ENCODE results near the gene TMEM140. TPM values are rescaled to one million over a fixed set of nuclear protein-coding genes. Genes with fewer than 3 reads are reported as not detected.

The TMEM140 gene
- total RNA-seq, 5 donors from 2014 or later (not counting 1 experiment from before 2014, with no cell fraction given), result 20.7 to 32.7 (median 25.8) TPM

DNA sequence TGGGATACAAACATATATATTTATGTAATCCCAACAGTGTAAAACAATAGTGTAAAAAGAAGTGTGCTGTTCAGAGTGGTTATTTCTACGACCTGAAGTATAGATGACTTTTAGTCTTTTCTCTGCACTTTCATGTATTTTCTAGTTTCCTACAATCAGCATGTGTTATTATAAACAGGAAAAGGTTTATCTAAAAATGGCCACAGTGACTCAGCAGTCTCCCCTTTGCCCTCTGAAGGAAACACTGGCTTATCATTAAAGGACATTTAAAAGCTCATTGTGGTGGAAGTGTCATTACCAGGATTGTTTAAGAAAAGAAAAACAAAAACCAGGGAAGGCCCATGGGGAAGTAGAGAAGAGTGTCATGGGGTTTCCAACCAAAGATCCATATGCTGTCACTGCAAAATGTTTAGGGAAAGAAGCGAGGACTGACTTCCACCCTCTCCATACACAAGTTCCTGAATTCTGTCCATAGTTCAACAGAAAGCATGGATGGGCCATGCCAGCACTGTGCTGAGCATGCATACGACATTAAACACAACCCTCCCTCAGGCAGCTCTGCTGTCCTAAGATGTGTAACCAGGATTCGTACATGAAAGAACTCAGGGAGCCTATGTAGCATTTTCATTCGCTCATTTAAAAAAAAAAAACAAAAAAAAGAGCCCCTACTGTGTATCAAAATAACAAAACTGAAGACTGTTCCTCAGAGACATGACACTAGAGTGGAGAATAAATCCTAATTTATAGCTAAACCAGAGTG lies 12.4 kb downstream of the TMEM140 start:
- Mint-ChIP-seq H3K9me3 (peaks cover 19 to 24% (median 20%) of the 10 kb centered on the region in 3 donors), H3K36me3 (peaks cover 72% of the 10 kb centered on the region), H3K4me1 (peaks cover 57 to 80% (median 70%) of the 10 kb centered on the region in 3 donors), H3K4me3 (peak overlapping the region; percentile 8 to 29 (median 22)), H3K27me3 (no peaks in the 10 kb centered on the region), H3K27ac (peak overlapping the region; percentile 68 to 93)
- Histone ChIP-seq H3K4me3 (ENCODE audit: control insufficient read depth in 1 of 2, extremely low read depth in 1 of 2, low read length in 1 of 2) (no peak overlapping the region), H3K36me3 (ENCODE audit: control insufficient read depth in 2 of 2, extremely low read depth in 1 of 2, insufficient read depth in 1 of 2, low read length in 1 of 2) (peaks cover 3 to 23% of the 10 kb centered on the region in 2 donors), H3K27ac (ENCODE audit: low read length) (no peak overlapping the region), H3K9me3 (peaks cover 3% of the 10 kb centered on the region), H3K4me1 (ENCODE audit: control insufficient read depth in 1 of 2, extremely low read depth in 1 of 2, insufficient read depth in 2 of 2, low read length in 2 of 2) (peaks cover 2 to 32% of the 10 kb centered on the region in 2 experiments), H3K27me3 (replicated peaks in 1 of 2; ENCODE audit: control insufficient read depth in 2 of 2, extremely low read depth in 1 of 2, insufficient read depth in 2 of 2, low read length in 1 of 2) (no peaks in the 10 kb centered on the region)
- no peak for DNase-seq
- ChIA-PET POLR2A (interaction anchor here (0.6 to 1.3 kb wide), 4 partner anchors 12 to 134 kb away, joined by 3 to 5 read pairs (median 4); partner anchors contain the start of gene TMEM140 (in 1 of the 2)), CTCF (interaction anchor here in 1 of 2 donors (0.6 kb wide), 1 partner anchor 591 kb away, joined by 4 read pairs; no protein-coding TSS in a partner anchor)
- ATAC-seq (replicated peaks in 1 of 4), result peak in 3 of 4 experiments; percentile 20 to 70 (median 61)
- 90% methylated on average over 2 of the region's 5 CpGs for WGBS (ENCODE audit: insufficient coverage)

DNA sequence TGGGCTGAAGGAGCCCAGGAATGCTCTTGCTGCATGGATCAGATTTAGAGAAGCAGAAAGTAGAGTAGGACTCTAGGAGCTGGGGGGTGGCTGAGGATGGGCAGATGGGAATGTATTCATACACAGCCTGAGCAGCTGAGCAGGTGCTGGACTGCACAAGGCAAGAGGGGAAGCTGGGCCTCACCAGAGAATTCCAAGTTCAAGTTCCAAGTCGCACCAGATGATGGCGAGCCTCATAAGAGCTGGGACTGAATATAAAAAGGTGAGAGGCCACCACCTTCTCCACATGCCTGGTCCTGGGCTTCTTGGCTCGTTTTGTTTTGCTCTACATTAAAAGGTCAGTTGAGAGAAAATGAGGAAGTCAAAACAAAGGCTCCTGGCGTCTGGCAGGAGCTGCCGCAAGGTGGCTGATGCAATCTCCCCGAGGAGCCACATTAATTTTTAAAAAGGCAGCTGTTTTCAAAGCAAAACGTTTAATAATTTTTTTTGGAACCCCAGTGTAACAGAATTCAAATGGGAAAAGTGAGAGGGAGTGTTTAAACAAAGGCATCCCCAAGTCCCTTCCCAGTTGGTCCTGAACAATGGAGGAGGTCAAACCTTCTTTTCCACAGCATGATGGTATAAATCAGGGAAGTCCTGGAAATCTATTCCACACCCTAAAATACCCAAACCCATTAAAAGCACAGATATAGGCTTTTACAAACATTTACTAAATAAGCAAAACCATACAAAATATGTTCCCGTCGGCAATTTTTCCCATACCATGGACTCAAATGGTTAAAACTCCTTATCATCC lies 13.2 kb downstream of the TMEM140 start:
- no peak for DNase-seq
- H3K36me3 Mint-ChIP-seq, result peaks cover 72% of the 10 kb centered on the region
- Histone ChIP-seq H3K27me3 (replicated peaks in 1 of 2; ENCODE audit: control insufficient read depth in 2 of 2, extremely low read depth in 1 of 2, insufficient read depth in 2 of 2, low read length in 1 of 2) (no peaks in the 10 kb centered on the region), H3K9me3 (peaks cover under 1% of the 10 kb centered on the region), H3K4me1 (ENCODE audit: control insufficient read depth in 1 of 2, extremely low read depth in 1 of 2, insufficient read depth in 2 of 2, low read length in 2 of 2) (peaks cover 2 to 32% of the 10 kb centered on the region in 2 experiments), H3K36me3 (ENCODE audit: control insufficient read depth in 2 of 2, extremely low read depth in 1 of 2, insufficient read depth in 1 of 2, low read length in 1 of 2) (peaks cover 7 to 30% of the 10 kb centered on the region in 2 donors), H3K4me3 (ENCODE audit: control insufficient read depth in 1 of 2, extremely low read depth in 1 of 2, low read length in 1 of 2) (no peak overlapping the region), H3K27ac (ENCODE audit: low read length) (no peak overlapping the region)
- ChIA-PET CTCF (interaction anchor here in 1 of 2 donors (0.6 kb wide), 1 partner anchor 592 kb away, joined by 4 read pairs; no protein-coding TSS in a partner anchor), POLR2A (interaction anchor here (0.6 to 1.3 kb wide), 3 partner anchors 13 to 135 kb away, joined by 3 to 5 read pairs (median 4); partner anchors contain the start of gene TMEM140 (in 1 of the 2))
- H3K9me3 Mint-ChIP-seq, result peaks cover 14 to 18% (median 17%) of the 10 kb centered on the region in 3 donors
- ATAC-seq (replicated peaks in 1 of 4), result no peak
- peak overlapping the region; percentile 68 to 93 for H3K27ac Mint-ChIP-seq
- H3K4me3 Mint-ChIP-seq, result no peak overlapping the region
- 84% methylated on average over 7 of the region's 9 CpGs for WGBS (ENCODE audit: insufficient coverage)
- peaks cover 64 to 79% (median 74%) of the 10 kb centered on the region in 3 donors for H3K4me1 Mint-ChIP-seq
- no peaks in the 10 kb centered on the region for H3K27me3 Mint-ChIP-seq

DNA sequence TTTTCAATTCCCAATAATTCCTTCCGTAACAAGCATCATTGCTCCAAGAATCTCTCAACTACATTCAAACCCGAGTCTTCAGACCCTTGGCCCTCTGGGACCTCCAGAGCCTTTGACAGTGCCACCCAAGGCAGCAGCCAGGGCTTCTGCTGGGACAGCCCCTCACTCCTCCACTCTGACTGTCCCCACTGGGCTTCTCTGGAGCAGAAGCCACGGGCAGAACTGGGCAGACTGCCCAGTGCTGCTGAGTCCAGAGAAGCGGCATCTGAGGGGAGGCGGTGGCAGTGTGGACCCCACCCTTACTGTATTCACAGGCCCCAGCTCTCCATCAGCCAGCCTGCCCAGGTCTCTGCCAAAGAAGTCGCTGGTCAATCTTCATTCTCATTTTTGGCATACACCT lies 13.8 kb downstream of the TMEM140 start:
- no peak overlapping the region for H3K4me3 ChIP-seq (ENCODE audit: control insufficient read depth in 1 of 2, extremely low read depth in 1 of 2, low read length in 1 of 2)
- Mint-ChIP-seq H3K27me3 (no peaks in the 10 kb centered on the region), H3K9me3 (peaks cover 9 to 13% (median 11%) of the 10 kb centered on the region in 3 donors), H3K4me3 (no peak overlapping the region), H3K4me1 (peaks cover 69 to 81% (median 77%) of the 10 kb centered on the region in 3 donors), H3K27ac (peak overlapping the region; percentile 68 to 93), H3K36me3 (peaks cover 70% of the 10 kb centered on the region)
- DNase-seq, result no peak
- H3K27me3 ChIP-seq (replicated peaks in 1 of 2; ENCODE audit: control insufficient read depth in 2 of 2, extremely low read depth in 1 of 2, insufficient read depth in 2 of 2, low read length in 1 of 2), result no peaks in the 10 kb centered on the region
- WGBS (ENCODE audit: insufficient coverage), result 93% methylated on average over 5 of the region's 6 CpGs
- no peaks in the 10 kb centered on the region for H3K9me3 ChIP-seq
- H3K4me1 ChIP-seq (ENCODE audit: control insufficient read depth in 1 of 2, extremely low read depth in 1 of 2, insufficient read depth in 2 of 2, low read length in 2 of 2), result peaks cover 2 to 38% of the 10 kb centered on the region in 2 experiments
- peaks cover 9 to 37% of the 10 kb centered on the region in 2 donors for H3K36me3 ChIP-seq (ENCODE audit: control insufficient read depth in 2 of 2, extremely low read depth in 1 of 2, insufficient read depth in 1 of 2, low read length in 1 of 2)
- POLR2A ChIA-PET, result no interaction called here
- H3K27ac ChIP-seq (ENCODE audit: low read length), result no peak overlapping the region
- ATAC-seq (replicated peaks in 1 of 4), result no peak
- CTCF ChIA-PET, result no interaction called here

DNA sequence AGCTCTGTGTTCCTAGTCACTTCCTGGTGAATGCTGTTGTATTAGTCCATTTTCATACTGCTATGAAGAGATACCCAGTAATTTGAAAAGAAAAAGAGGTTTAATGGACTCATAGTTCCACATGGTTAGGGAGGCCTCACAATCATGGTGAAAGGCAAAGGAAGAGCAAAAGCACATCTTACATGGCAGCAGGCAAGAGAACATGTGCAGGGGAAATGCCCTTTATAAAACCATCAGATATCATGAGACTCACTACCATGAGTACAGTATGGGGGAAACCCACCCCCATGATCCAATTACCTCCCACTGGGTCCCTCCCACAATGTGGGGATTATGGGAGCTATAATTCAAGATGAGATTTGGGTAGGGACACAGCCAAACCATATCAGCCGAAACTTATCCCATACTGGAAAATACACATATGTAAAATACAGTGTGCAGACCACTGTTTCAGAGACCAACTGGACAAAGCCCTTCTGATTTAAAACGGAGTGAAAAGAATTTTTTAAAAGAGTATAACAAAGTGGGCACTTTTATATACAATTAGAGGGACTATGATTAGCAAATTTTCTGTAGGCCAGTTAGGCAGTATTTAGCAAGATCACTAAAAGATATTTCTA lies 14.6 kb downstream of the TMEM140 start:
- peaks cover 17 to 43% of the 10 kb centered on the region in 2 donors for H3K36me3 ChIP-seq (ENCODE audit: control insufficient read depth in 2 of 2, extremely low read depth in 1 of 2, insufficient read depth in 1 of 2, low read length in 1 of 2)
- no peak overlapping the region for H3K4me3 Mint-ChIP-seq
- peaks cover 69 to 79% (median 77%) of the 10 kb centered on the region in 3 donors for H3K4me1 Mint-ChIP-seq
- H3K9me3 ChIP-seq, result no peaks in the 10 kb centered on the region
- H3K4me3 ChIP-seq (ENCODE audit: control insufficient read depth in 1 of 2, extremely low read depth in 1 of 2, low read length in 1 of 2), result no peak overlapping the region
- CTCF ChIA-PET, result no interaction called here
- no peak overlapping the region for H3K27ac ChIP-seq (ENCODE audit: low read length)
- POLR2A ChIA-PET, result no interaction called here
- H3K27me3 Mint-ChIP-seq, result no peaks in the 10 kb centered on the region
- no peaks in the 10 kb centered on the region for H3K27me3 ChIP-seq (replicated peaks in 1 of 2; ENCODE audit: control insufficient read depth in 2 of 2, extremely low read depth in 1 of 2, insufficient read depth in 2 of 2, low read length in 1 of 2)
- peaks cover 4 to 8% (median 6%) of the 10 kb centered on the region in 3 donors for H3K9me3 Mint-ChIP-seq
- DNase-seq (no peak), ATAC-seq (replicated peaks in 1 of 4) (no peak)
- peaks cover 67% of the 10 kb centered on the region for H3K36me3 Mint-ChIP-seq
- no CpG with 5 or more reads among the region's 2 CpGs for WGBS (ENCODE audit: insufficient coverage)
- H3K4me1 ChIP-seq (ENCODE audit: control insufficient read depth in 1 of 2, extremely low read depth in 1 of 2, insufficient read depth in 2 of 2, low read length in 2 of 2), result peaks cover 2 to 43% of the 10 kb centered on the region in 2 experiments
- peak overlapping the region; percentile 68 to 93 for H3K27ac Mint-ChIP-seq

DNA sequence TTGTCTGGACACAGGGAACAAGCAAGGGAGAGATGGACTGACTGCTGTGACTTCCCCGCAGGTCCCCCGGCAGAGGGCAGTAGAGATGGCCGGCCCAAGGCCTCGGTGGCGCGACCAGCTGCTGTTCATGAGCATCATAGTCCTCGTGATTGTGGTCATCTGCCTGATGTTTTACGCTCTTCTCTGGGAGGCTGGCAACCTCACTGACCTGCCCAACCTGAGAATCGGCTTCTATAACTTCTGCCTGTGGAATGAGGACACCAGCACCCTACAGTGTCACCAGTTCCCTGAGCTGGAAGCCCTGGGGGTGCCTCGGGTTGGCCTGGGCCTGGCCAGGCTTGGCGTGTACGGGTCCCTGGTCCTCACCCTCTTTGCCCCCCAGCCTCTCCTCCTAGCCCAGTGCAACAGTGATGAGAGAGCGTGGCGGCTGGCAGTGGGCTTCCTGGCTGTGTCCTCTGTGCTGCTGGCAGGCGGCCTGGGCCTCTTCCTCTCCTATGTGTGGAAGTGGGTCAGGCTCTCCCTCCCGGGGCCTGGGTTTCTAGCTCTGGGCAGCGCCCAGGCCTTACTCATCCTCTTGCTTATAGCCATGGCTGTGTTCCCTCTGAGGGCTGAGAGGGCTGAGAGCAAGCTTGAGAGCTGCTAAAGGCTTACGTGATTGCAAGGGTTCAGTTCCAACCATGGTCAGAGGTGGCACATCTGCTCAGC lies 16.6 kb downstream of the TMEM140 start:
- DNase-seq (no peak), ATAC-seq (replicated peaks in 1 of 4) (no peak)
- CTCF ChIA-PET, result interaction anchor here in 1 of 2 donors (0.7 kb wide), 1 partner anchor 33 kb away, joined by 3 read pairs; no protein-coding TSS in a partner anchor
- Histone ChIP-seq H3K27me3 (replicated peaks in 1 of 2; ENCODE audit: control insufficient read depth in 2 of 2, extremely low read depth in 1 of 2, insufficient read depth in 2 of 2, low read length in 1 of 2) (no peaks in the 10 kb centered on the region), H3K4me1 (ENCODE audit: control insufficient read depth in 1 of 2, extremely low read depth in 1 of 2, insufficient read depth in 2 of 2, low read length in 2 of 2) (peaks cover 9 to 48% of the 10 kb centered on the region in 2 experiments), H3K9me3 (no peaks in the 10 kb centered on the region), H3K4me3 (ENCODE audit: control insufficient read depth in 1 of 2, extremely low read depth in 1 of 2, low read length in 1 of 2) (no peak overlapping the region), H3K27ac (ENCODE audit: low read length) (no peak overlapping the region), H3K36me3 (ENCODE audit: control insufficient read depth in 2 of 2, extremely low read depth in 1 of 2, insufficient read depth in 1 of 2, low read length in 1 of 2) (peaks cover 22 to 49% of the 10 kb centered on the region in 2 donors)
- Mint-ChIP-seq H3K36me3 (peaks cover 72% of the 10 kb centered on the region), H3K27ac (peak overlapping the region; percentile 71 to 86), H3K27me3 (no peaks in the 10 kb centered on the region), H3K4me3 (no peak overlapping the region), H3K4me1 (peaks cover 76 to 80% (median 77%) of the 10 kb centered on the region in 3 donors), H3K9me3 (peaks cover 4 to 8% (median 6%) of the 10 kb centered on the region in 3 donors)
- WGBS (ENCODE audit: insufficient coverage), result 90% methylated on average over 17 of the region's 18 CpGs
- POLR2A ChIA-PET, result interaction anchor here in 1 of 2 donors (0.8 to 2.3 kb wide), 3 partner anchors 13 to 17 kb away, joined by 3 to 7 read pairs (median 5); partner anchors contain the start of gene TMEM140
